ENCODE data around the gene GNB1.

DNA sequence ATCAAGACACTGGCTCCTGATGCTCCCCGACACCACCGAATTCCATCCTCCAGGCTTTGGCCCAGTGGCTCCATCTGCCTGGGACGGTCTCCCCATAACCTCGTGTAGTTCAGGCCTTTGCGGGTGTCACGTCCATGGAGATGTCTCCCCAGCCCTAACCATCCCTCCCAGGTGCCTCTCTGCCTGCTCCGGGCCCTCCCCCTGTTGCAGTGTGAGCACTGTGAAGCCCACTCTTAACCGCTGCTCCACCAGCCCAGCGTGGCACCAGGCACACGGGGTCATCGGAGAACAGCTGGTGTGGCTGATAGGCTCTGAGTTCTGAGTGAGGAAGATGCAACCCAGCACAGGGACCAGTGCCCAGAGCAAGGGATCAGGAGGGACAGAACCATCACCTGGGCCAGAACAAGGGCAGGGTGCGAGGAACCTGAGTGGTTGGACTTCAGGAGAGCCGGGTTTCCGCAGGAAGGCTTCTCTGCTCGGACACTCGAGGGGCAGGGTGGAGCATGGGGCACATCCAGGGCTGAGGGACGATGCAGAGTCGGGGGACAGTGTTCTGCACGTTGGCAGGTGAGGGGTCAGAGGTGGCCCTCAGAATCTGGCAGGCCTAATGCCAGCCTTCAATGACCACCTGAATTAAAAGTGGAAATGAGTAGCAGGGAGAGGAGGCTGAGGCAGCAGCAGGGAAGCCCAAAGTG is 2.6 kb upstream of the GNB1 start:
- TF ChIP-seq ZNF416 (CRISPR knock-in tag; IDR thresholded peaks at IDR 0.05): no peak
- TF ChIP-seq, protein P1, sequence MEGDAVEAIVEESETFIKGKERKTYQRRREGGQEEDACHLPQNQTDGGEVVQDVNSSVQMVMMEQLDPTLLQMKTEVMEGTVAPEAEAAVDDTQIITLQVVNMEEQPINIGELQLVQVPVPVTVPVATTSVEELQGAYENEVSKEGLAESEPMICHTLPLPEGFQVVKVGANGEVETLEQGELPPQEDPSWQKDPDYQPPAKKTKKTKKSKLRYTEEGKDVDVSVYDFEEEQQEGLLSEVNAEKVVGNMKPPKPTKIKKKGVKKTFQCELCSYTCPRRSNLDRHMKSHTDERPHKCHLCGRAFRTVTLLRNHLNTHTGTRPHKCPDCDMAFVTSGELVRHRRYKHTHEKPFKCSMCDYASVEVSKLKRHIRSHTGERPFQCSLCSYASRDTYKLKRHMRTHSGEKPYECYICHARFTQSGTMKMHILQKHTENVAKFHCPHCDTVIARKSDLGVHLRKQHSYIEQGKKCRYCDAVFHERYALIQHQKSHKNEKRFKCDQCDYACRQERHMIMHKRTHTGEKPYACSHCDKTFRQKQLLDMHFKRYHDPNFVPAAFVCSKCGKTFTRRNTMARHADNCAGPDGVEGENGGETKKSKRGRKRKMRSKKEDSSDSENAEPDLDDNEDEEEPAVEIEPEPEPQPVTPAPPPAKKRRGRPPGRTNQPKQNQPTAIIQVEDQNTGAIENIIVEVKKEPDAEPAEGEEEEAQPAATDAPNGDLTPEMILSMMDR (IDR thresholded peaks at IDR 0.05): no peak
- TF ChIP-seq, protein P2, sequence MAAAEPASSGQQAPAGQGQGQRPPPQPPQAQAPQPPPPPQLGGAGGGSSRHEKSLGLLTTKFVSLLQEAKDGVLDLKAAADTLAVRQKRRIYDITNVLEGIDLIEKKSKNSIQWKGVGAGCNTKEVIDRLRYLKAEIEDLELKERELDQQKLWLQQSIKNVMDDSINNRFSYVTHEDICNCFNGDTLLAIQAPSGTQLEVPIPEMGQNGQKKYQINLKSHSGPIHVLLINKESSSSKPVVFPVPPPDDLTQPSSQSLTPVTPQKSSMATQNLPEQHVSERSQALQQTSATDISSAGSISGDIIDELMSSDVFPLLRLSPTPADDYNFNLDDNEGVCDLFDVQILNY (CRISPR knock-in tag; IDR thresholded peaks at IDR 0.05): no peak
- TF ChIP-seq NFE2L1 (CRISPR knock-in tag; IDR thresholded peaks at IDR 0.05): no peak
- TF ChIP-seq, protein P3, sequence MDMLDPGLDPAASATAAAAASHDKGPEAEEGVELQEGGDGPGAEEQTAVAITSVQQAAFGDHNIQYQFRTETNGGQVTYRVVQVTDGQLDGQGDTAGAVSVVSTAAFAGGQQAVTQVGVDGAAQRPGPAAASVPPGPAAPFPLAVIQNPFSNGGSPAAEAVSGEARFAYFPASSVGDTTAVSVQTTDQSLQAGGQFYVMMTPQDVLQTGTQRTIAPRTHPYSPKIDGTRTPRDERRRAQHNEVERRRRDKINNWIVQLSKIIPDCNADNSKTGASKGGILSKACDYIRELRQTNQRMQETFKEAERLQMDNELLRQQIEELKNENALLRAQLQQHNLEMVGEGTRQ (CRISPR knock-in tag; IDR thresholded peaks at IDR 0.05): no peak
- TF ChIP-seq CREB1 (CRISPR knock-in tag; IDR thresholded peaks at IDR 0.05): no peak
- no peak for TF ChIP-seq SP1 (CRISPR knock-in tag; conservative IDR thresholded peaks at IDR 0.05)
- TF ChIP-seq ZNF263 (CRISPR knock-in tag; IDR thresholded peaks at IDR 0.05; ENCODE audit: low read depth): no peak

Data from WTC11 (cell line).